Frontal cortex (tissue), 4 donors: ENCODE measurements around the gene PARG. TPM values are rescaled to one million over a fixed set of nuclear protein-coding genes. Genes with fewer than 3 reads are reported as not detected.

ENCODE experiments used
- DNase-seq, 2 donors: peaks; one replicate each; pipeline ENCODE4 v3.0.0; 2012; ENCODE audit warnings: low spot score in 2 of 2
- FAIRE-seq: peaks from 2 replicates; lab custom pipeline; 2012; peaks lifted over from hg19 to GRCh38; lab: Jason Lieb, UNC
- small RNA-seq: library from RNA; depleted of rRNA; stranded (forward); fragments of <200 nt; gene quantifications from one replicate; pipeline ENCODE3, GENCODE V24; 2014
- total RNA-seq: library from RNA; depleted of rRNA; stranded (reverse); fragments of >200 nt; gene quantifications from one replicate; pipeline ENCODE4 v1.2.3, GENCODE V29; 2014
- donor health status: control.
- donor health status: control.
- donor health status: control.

The PARG gene
- total RNA-seq, 1 donor from 2014 or later, result 129 TPM

DNA sequence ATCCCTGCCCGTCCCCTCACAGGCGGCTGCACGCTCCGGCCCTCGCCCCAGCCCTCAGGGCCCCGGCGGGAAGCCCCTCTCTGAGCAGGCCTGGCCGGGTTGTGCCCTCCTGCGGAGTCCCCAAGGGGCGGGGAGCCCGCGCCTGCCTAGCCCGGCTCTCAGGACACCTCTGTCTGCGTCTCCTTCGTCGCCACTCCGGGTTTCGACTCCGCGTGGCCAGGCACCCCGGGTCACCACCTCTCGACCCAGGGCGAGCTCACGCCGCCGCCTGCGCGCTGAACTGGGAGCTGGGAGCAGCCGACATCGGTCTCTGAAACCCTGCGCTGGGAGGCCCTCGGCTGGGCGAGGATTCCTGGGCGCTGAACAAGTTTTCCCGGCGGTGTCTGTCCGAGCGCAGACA lies 173.5 kb downstream of the PARG start:
- DNase-seq, result no peak
- no peak for FAIRE-seq

Small RNAs within 50 kb of the gene (small RNA-seq; reads per million reads assigned to genes)
- gene RNA5SP317 (not detected), gene SNORA74C-2 (not detected)

Other genes starting within 250 kb of the PARG start
- 6.9 TPM for gene OGDHL, start 179.7 kb downstream of the PARG start, total RNA-seq
- gene TIMM23B, start within 50 bp of the PARG start, total RNA-seq, result 17.1 TPM
- 3.7 TPM for gene AGAP6, start 46.4 kb upstream of the PARG start, total RNA-seq
- gene WASHC2A, start 125.9 kb upstream of the PARG start, total RNA-seq, result 45.2 TPM